GM23338 (cell line): ENCODE measurements around the gene GADD45GIP1. TPM values are rescaled to one million over a fixed set of nuclear protein-coding genes. Genes with fewer than 3 reads are reported as not detected.

Experiments used
- ATAC-seq: fragments of 200-7000 bp; cut with Tn5 transposase; 3 replicates; pipeline ENCODE4 v1.9.1; 2020
- DNase-seq: peaks from one replicate; pipeline ENCODE4 v3.0.0-alpha.2; 2015; ENCODE audit warnings: low spot score
- H2AFZ ChIP-seq: fragments of 200-600 bp; sonication (generic); 2 replicates; pipeline ENCODE4 v1.8.0; 2016; ENCODE audit warnings: antibody characterized with exemption, mild to moderate bottlenecking, moderate library complexity
- H3F3A ChIP-seq: fragments of 200-600 bp; sonication (generic); replicated peaks from 2 replicates; pipeline ENCODE4 v1.8.0; 2017; ENCODE audit warnings: antibody characterized with exemption, mixed run types, low read depth
- H3K27ac ChIP-seq: fragments of 200-600 bp; sonication (generic); 2 replicates; pipeline ENCODE4 v1.6.1; 2016; ENCODE audit warnings: low read depth
- H3K27me3 ChIP-seq: fragments of 200-600 bp; sonication (generic); 2 replicates; pipeline ENCODE4 v1.8.0; 2016; ENCODE audit warnings: mild to moderate bottlenecking, mixed run types, moderate library complexity; ENCODE audit not compliant: insufficient read depth
- H3K36me3 ChIP-seq: fragments of 200-600 bp; sonication (generic); 2 replicates; pipeline ENCODE4 v1.8.0; 2016; ENCODE audit warnings: mild to moderate bottlenecking; ENCODE audit not compliant: insufficient read depth
- H3K4me1 ChIP-seq: fragments of 200-600 bp; sonication (generic); 2 replicates; pipeline ENCODE4 v1.8.0; 2016; ENCODE audit warnings: mild to moderate bottlenecking, moderate library complexity; ENCODE audit not compliant: insufficient read depth
- H3K4me2 ChIP-seq: fragments of 200-600 bp; sonication (generic); 2 replicates; pipeline ENCODE4 v1.7.1; 2017; ENCODE audit warnings: mixed run types
- H3K4me3 ChIP-seq: fragments of 200-600 bp; sonication (generic); 2 replicates; pipeline ENCODE4 v1.6.1; 2016; ENCODE audit warnings: mixed run types
- H3K79me2 ChIP-seq: fragments of 200-600 bp; sonication (generic); replicated peaks from 2 replicates; pipeline ENCODE4 v1.8.0; 2017; ENCODE audit warnings: mild to moderate bottlenecking; ENCODE audit not compliant: insufficient read depth
- H3K9me2 ChIP-seq: fragments of 200-600 bp; sonication (generic); 2 replicates; pipeline ENCODE4 v1.8.0; 2017; ENCODE audit not compliant: insufficient read depth
- H4K20me1 ChIP-seq: fragments of 200-600 bp; sonication (generic); replicated peaks from 2 replicates; pipeline ENCODE4 v1.8.0; 2017; ENCODE audit warnings: mild to moderate bottlenecking; ENCODE audit not compliant: insufficient read depth
- H3K27ac Mint-ChIP-seq: 2 replicates; pipeline ENCODE4 v1.8.0; 2020; ENCODE audit warnings: inconsistent platforms, mild to moderate bottlenecking, moderate library complexity, mixed read lengths
- H3K27me3 Mint-ChIP-seq: 3 replicates; pipeline ENCODE4 v1.8.0; 2022; ENCODE audit warnings: low read depth, mild to moderate bottlenecking, moderate library complexity, mixed read lengths, inconsistent platforms; ENCODE audit not compliant: insufficient read depth, poor library complexity
- H3K36me3 Mint-ChIP-seq: 3 replicates; pipeline ENCODE4 v1.8.0; 2021; ENCODE audit warnings: low read depth, mild to moderate bottlenecking, inconsistent platforms, moderate library complexity, mixed read lengths
- H3K4me1 Mint-ChIP-seq: 3 replicates; pipeline ENCODE4 v1.8.0; 2020; ENCODE audit warnings: mild to moderate bottlenecking, inconsistent platforms, mixed read lengths
- H3K4me3 Mint-ChIP-seq: 3 replicates; pipeline ENCODE4 v1.8.0; 2021; ENCODE audit warnings: moderate library complexity, mild to moderate bottlenecking, inconsistent platforms, mixed read lengths
- H3K9me3 Mint-ChIP-seq: 3 replicates; pipeline ENCODE4 v1.8.0; 2020; ENCODE audit warnings: moderate library complexity, mild to moderate bottlenecking, inconsistent platforms, mixed read lengths
- CREB1 ChIP-seq: fragments of 250-450 bp; sonication (Bioruptor Pico); IDR thresholded peaks from 2 replicates; pipeline ENCODE4 v1.5.0; 2020; ENCODE audit warnings: low read depth, mild to moderate bottlenecking, moderate library complexity
- CTCF ChIP-seq, 2 experiments: fragments of 200-600 bp in 1 of 2; sonication (generic) in 1 of 2; conservative IDR thresholded peaks; 2 replicates each; pipeline versions ENCODE4 v1.5.1 to v1.6.1; 2016 to 2017; ENCODE audit warnings: antibody characterized with exemption in 2 of 2, low read depth in 2 of 2, mild to moderate bottlenecking in 2 of 2, moderate library complexity in 1 of 2
- EZH2 ChIP-seq: fragments of 200-600 bp; sonication (generic); IDR thresholded peaks from one replicate; pipeline ENCODE4 v1.8.0; 2017; ENCODE audit warnings: antibody characterized with exemption, mild to moderate bottlenecking, low read depth; ENCODE audit not compliant: unreplicated experiment
- JUNB ChIP-seq: IDR thresholded peaks from one replicate; pipeline ENCODE4 v1.6.1; 2016; ENCODE audit warnings: antibody characterized with exemption; ENCODE audit not compliant: unreplicated experiment
- NANOG ChIP-seq: IDR thresholded peaks from 2 replicates; pipeline ENCODE4 v1.6.1; 2016; ENCODE audit warnings: antibody characterized with exemption, borderline replicate concordance
- REST ChIP-seq: IDR thresholded peaks from one replicate; pipeline ENCODE4 v1.6.1; 2018; ENCODE audit warnings: antibody characterized with exemption; ENCODE audit not compliant: unreplicated experiment
- STAT1 ChIP-seq: IDR thresholded peaks from one replicate; pipeline ENCODE4 v1.6.1; 2016; ENCODE audit warnings: antibody characterized with exemption; ENCODE audit not compliant: unreplicated experiment
- ZNF114 ChIP-seq: fragments of 250-450 bp; sonication (Bioruptor Pico); IDR thresholded peaks from 2 replicates; pipeline ENCODE4 v1.5.0; 2020; ENCODE audit warnings: mild to moderate bottlenecking, moderate library complexity
- polyA plus RNA-seq: library from polyadenylated mRNA; unstranded; fragments of >200 nt; fragmentation: Nextera tagmentation; extraction: Ambion mirVana; gene quantifications from 2 replicates; pipeline ENCODE4 v1.2.1, GENCODE V29; 2016
- total RNA-seq: library from RNA; depleted of rRNA; stranded (reverse); fragments of >200 nt; shearing (Covaris generic); gene quantifications from 2 replicates; pipeline ENCODE4 v1.2.3, GENCODE V29; 2014
- TF ChIP-seq, protein P1 (sequence below): IDR thresholded peaks from 2 replicates; pipeline ENCODE4 v1.6.1; 2016; ENCODE audit warnings: antibody characterized with exemption
- TF ChIP-seq, protein P2 (sequence below): fragments of 250-450 bp; sonication (Bioruptor Pico); IDR thresholded peaks from 2 replicates; pipeline ENCODE4 v1.5.0; 2020; ENCODE audit warnings: mild to moderate bottlenecking, moderate library complexity

Gene GADD45GIP1
- total and polyA plus RNA-seq, 2 experiments from 2014 or later, result 63.9 to 255 TPM

- no peaks in the 10 kb centered on the region for H3K9me3 Mint-ChIP-seq
- DNase-seq (no peak), ATAC-seq (no peak)
- Histone ChIP-seq H3K36me3 (no peaks in the 10 kb centered on the region), H3K4me1 (no peaks in the 10 kb centered on the region; the same call in 1 of the 2 replicates), H3K27me3 (peaks cover 39% of the 10 kb centered on the region), H3K4me2 (no peak overlapping the region), H3F3A (peaks cover 13% of the 10 kb centered on the region; the same call in 1 of the 2 replicates), H3K27ac (no peak overlapping the region), H3K79me2 (no peaks in the 10 kb centered on the region), H4K20me1 (no peaks in the 10 kb centered on the region), H2AFZ (no peak overlapping the region), H3K4me3 (no peak overlapping the region), H3K9me2 (no peaks in the 10 kb centered on the region)
- TF ChIP-seq ZNF114 (CRISPR knock-in tag) (no peak), REST (no peak), NANOG (no peak), CTCF (conservative IDR thresholded peaks at IDR 0.05; ENCODE audit: low read depth in 2 of 2) (no peak), CREB1 (CRISPR knock-in tag) (no peak), EZH2 (no peak), STAT1 (no peak), JUNB (no peak)
- TF ChIP-seq, protein P1, sequence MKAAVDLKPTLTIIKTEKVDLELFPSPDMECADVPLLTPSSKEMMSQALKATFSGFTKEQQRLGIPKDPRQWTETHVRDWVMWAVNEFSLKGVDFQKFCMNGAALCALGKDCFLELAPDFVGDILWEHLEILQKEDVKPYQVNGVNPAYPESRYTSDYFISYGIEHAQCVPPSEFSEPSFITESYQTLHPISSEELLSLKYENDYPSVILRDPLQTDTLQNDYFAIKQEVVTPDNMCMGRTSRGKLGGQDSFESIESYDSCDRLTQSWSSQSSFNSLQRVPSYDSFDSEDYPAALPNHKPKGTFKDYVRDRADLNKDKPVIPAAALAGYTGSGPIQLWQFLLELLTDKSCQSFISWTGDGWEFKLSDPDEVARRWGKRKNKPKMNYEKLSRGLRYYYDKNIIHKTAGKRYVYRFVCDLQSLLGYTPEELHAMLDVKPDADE, result no peak
- TF ChIP-seq, protein P2, sequence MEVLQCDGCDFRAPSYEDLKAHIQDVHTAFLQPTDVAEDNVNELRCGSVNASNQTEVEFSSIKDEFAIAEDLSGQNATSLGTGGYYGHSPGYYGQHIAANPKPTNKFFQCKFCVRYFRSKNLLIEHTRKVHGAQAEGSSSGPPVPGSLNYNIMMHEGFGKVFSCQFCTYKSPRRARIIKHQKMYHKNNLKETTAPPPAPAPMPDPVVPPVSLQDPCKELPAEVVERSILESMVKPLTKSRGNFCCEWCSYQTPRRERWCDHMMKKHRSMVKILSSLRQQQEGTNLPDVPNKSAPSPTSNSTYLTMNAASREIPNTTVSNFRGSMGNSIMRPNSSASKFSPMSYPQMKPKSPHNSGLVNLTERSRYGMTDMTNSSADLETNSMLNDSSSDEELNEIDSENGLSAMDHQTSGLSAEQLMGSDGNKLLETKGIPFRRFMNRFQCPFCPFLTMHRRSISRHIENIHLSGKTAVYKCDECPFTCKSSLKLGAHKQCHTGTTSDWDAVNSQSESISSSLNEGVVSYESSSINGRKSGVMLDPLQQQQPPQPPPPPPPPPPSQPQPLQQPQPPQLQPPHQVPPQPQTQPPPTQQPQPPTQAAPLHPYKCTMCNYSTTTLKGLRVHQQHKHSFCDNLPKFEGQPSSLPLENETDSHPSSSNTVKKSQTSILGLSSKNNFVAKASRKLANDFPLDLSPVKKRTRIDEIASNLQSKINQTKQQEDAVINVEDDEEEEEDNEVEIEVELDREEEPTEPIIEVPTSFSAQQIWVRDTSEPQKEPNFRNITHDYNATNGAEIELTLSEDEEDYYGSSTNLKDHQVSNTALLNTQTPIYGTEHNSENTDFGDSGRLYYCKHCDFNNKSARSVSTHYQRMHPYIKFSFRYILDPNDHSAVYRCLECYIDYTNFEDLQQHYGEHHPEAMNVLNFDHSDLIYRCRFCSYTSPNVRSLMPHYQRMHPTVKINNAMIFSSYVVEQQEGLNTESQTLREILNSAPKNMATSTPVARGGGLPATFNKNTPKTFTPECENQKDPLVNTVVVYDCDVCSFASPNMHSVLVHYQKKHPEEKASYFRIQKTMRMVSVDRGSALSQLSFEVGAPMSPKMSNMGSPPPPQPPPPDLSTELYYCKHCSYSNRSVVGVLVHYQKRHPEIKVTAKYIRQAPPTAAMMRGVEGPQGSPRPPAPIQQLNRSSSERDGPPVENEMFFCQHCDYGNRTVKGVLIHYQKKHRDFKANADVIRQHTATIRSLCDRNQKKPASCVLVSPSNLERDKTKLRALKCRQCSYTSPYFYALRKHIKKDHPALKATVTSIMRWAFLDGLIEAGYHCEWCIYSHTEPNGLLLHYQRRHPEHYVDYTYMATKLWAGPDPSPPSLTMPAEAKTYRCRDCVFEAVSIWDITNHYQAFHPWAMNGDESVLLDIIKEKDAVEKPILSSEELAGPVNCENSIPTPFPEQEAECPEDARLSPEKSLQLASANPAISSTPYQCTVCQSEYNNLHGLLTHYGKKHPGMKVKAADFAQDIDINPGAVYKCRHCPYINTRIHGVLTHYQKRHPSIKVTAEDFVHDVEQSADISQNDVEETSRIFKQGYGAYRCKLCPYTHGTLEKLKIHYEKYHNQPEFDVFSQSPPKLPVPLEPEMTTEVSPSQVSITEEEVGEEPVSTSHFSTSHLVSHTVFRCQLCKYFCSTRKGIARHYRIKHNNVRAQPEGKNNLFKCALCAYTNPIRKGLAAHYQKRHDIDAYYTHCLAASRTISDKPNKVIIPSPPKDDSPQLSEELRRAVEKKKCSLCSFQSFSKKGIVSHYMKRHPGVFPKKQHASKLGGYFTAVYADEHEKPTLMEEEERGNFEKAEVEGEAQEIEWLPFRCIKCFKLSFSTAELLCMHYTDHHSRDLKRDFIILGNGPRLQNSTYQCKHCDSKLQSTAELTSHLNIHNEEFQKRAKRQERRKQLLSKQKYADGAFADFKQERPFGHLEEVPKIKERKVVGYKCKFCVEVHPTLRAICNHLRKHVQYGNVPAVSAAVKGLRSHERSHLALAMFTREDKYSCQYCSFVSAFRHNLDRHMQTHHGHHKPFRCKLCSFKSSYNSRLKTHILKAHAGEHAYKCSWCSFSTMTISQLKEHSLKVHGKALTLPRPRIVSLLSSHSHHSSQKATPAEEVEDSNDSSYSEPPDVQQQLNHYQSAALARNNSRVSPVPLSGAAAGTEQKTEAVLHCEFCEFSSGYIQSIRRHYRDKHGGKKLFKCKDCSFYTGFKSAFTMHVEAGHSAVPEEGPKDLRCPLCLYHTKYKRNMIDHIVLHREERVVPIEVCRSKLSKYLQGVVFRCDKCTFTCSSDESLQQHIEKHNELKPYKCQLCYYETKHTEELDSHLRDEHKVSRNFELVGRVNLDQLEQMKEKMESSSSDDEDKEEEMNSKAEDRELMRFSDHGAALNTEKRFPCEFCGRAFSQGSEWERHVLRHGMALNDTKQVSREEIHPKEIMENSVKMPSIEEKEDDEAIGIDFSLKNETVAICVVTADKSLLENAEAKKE (CRISPR knock-in tag), result no peak
- H3K36me3 Mint-ChIP-seq, result no peaks in the 10 kb centered on the region
- H3K4me1 Mint-ChIP-seq, result peaks cover 9% of the 10 kb centered on the region
- H3K27ac Mint-ChIP-seq, result no peak overlapping the region
- H3K4me3 Mint-ChIP-seq, result no peak overlapping the region
- H3K27me3 Mint-ChIP-seq, result peaks cover 19% of the 10 kb centered on the region
Observed at GRCh38 chr19:12984683-12985048, 27.6 kb upstream of the GADD45GIP1 start.
